ENCODE results near the gene STPG2. TPM values are rescaled to one million over a fixed set of nuclear protein-coding genes. Genes with fewer than 3 reads are reported as not detected.

The STPG2 gene
- under 1 TPM in 1 of 3 donors, not detected in 2; 0.23 TPM for total RNA-seq
- 0.61 TPM for total RNA-seq (2013)

GRCh38 chr4:98143001-98143899 lies at the start of gene STPG2:
Gene STPG2, minus strand, starts transcription at chr4:98143476.
- H3K9me3 ChIP-seq (ENCODE audit: control insufficient read depth, insufficient read depth, low read length) = no peaks in the 10 kb centered on the region
- H3K27ac ChIP-seq (ENCODE audit: low read length) = peak within 1 kb of the TSS; percentile 95
- Mint-ChIP-seq H3K4me1 (peaks cover 15 to 19% of the 10 kb centered on the region in 2 donors), H3K36me3 (no peaks in the 10 kb centered on the region), H3K27me3 (ENCODE audit: low read depth in 2 of 2) (peaks cover 12 to 22% of the 10 kb centered on the region in 2 donors), H3K4me3 (peak within 1 kb of the TSS; percentile 98), H3K27ac (peak within 1 kb of the TSS; percentile 94 to 95), H3K9me3 (no peaks in the 10 kb centered on the region)
- WGBS (ENCODE audit: insufficient coverage) = 7% methylated on average over 44 of the region's 44 CpGs
- DNase-seq (peak; percentile 87 to 97), ATAC-seq (peak; percentile 100)
- H3K4me1 ChIP-seq (ENCODE audit: control insufficient read depth, insufficient read depth, low read length) = peaks cover 13% of the 10 kb centered on the region
- intact Hi-C loops (cut with micrococcal nuclease) = loop anchor here (1.0 to 10.0 kb wide), 5 partner anchors 118 to 945 kb away; partner anchors contain the start of genes ADH5, EIF4E, METAP1 and RAP1GDS1
- no peaks in the 10 kb centered on the region for H3K27me3 ChIP-seq (ENCODE audit: control insufficient read depth, insufficient read depth, low read length)
- H3K36me3 ChIP-seq (ENCODE audit: control insufficient read depth, insufficient read depth, low read length) = no peaks in the 10 kb centered on the region
- peak; percentile 54 for TF ChIP-seq CTCF (IDR thresholded peaks at IDR 0.05)
- H3K4me3 ChIP-seq (ENCODE audit: low read length) = peak within 1 kb of the TSS; percentile 87

DNA sequence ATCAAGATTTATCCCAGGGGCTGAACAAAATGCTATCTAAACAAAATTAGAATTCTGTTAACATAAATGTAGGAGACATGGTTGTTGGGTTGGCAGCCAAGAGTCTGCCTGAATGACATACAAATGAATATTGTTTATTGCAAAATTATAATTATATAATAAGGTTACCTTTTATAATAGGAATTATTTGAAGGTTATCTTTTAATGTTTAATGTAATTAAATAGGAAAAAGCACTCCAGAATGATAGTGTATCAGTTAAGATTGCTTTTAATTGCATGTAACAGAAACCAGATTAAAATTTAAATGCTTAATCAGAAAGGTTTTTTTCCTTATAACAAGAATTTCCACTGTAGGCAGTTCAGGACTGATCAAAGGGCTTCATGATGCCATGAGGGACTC lies 42.0 kb upstream of the STPG2 start:
- Mint-ChIP-seq H3K4me1 (no peaks in the 10 kb centered on the region), H3K9me3 (no peaks in the 10 kb centered on the region), H3K27me3 (ENCODE audit: low read depth in 2 of 2) (peaks cover 0 to 13% of the 10 kb centered on the region in 2 donors), H3K4me3 (no peak overlapping the region), H3K27ac (no peak overlapping the region), H3K36me3 (no peaks in the 10 kb centered on the region)
- Histone ChIP-seq H3K27me3 (ENCODE audit: control insufficient read depth, insufficient read depth, low read length) (no peaks in the 10 kb centered on the region), H3K27ac (ENCODE audit: low read length) (no peak overlapping the region), H3K4me3 (ENCODE audit: low read length) (no peak overlapping the region), H3K4me1 (ENCODE audit: control insufficient read depth, insufficient read depth, low read length) (no peaks in the 10 kb centered on the region), H3K36me3 (ENCODE audit: control insufficient read depth, insufficient read depth, low read length) (no peaks in the 10 kb centered on the region), H3K9me3 (ENCODE audit: control insufficient read depth, insufficient read depth, low read length) (no peaks in the 10 kb centered on the region)
- DNase-seq = no peak
- ATAC-seq = no peak
- intact Hi-C loops (cut with micrococcal nuclease) = no loop called here
- no peak for TF ChIP-seq CTCF (IDR thresholded peaks at IDR 0.05)

DNA sequence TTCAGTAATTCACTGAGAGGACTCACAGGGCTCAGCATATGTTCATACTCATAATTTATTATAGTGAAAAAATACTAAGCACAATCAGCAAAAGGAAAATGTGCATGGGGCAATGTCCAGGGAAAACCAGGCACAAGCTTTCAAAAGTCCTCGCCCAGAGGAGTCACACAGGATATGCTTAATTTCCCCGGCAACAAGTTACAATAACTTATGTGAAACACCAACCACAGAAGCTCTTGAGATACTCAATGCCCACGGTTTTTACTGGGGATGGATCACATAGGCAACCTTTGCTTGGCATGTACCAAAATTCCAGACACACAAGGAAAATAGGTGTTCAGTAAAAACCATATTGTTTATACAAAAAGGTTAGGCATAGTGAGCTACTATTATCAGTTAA lies 38.5 kb upstream of the STPG2 start:
- H3K27me3 Mint-ChIP-seq (ENCODE audit: low read depth in 2 of 2) = no peaks in the 10 kb centered on the region
- DNase-seq (no peak), ATAC-seq (no peak)
- TF ChIP-seq CTCF (IDR thresholded peaks at IDR 0.05) = no peak
- H3K36me3 ChIP-seq (ENCODE audit: control insufficient read depth, insufficient read depth, low read length) = no peaks in the 10 kb centered on the region
- no peaks in the 10 kb centered on the region for H3K27me3 ChIP-seq (ENCODE audit: control insufficient read depth, insufficient read depth, low read length)
- WGBS (ENCODE audit: insufficient coverage) = 68% methylated on average over 3 of the region's 3 CpGs
- H3K4me1 ChIP-seq (ENCODE audit: control insufficient read depth, insufficient read depth, low read length) = no peaks in the 10 kb centered on the region
- no peaks in the 10 kb centered on the region for H3K9me3 ChIP-seq (ENCODE audit: control insufficient read depth, insufficient read depth, low read length)
- no peaks in the 10 kb centered on the region for H3K36me3 Mint-ChIP-seq
- intact Hi-C loops (cut with micrococcal nuclease) = no loop called here
- no peak overlapping the region for H3K4me3 ChIP-seq (ENCODE audit: low read length)
- no peaks in the 10 kb centered on the region for H3K4me1 Mint-ChIP-seq
- H3K27ac Mint-ChIP-seq = no peak overlapping the region
- H3K9me3 Mint-ChIP-seq = no peaks in the 10 kb centered on the region
- no peak overlapping the region for H3K27ac ChIP-seq (ENCODE audit: low read length)
- no peak overlapping the region for H3K4me3 Mint-ChIP-seq
